HG03432 (cell line): Measurements from ENCODE around the gene ITM2A.

ENCODE experiments used
- ATAC-seq: cut with Tn5 transposase; IDR thresholded peaks from one replicate; pipeline ENCODE4 v1.9.1; 2021; ENCODE audit warnings: mild to moderate bottlenecking, moderate library complexity; ENCODE audit not compliant: unreplicated experiment

Gene ITM2A

GRCh38 chrX:79366873-79367749 is at the start of gene ITM2A:
Gene ITM2A (minus strand): TSS chrX:79367334. CDS start chrX:79367215, 119 bp downstream.
- ATAC-seq = peak; percentile 75

GRCh38 chrX:79415056-79415455 is 47.9 kb upstream of the ITM2A start:
- no peak for ATAC-seq

- ATAC-seq = no peak
Measured at GRCh38 chrX:79413963-79414362, 46.8 kb upstream of the ITM2A start.

DNA sequence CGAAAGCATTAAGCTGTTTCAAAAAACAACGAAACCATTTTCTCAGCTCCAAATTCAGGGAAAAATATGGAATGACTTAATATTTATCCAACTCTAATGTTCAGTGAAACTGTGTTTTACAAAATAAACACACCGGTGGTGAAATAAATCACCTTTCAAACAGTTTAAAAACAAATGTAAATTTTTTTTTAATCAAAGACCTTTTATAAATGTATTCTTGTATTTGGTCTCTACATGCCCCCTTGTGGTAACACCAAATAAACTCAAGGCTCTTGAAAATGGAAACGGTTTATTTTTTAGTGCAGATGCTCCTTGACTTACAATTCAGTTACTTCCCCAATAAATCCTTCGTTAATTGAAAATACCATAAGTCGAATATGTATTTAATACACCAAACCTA is 45.8 kb upstream of the ITM2A start:
- no peak for ATAC-seq

- no peak for ATAC-seq
Measured at GRCh38 chrX:79412166-79412565, 45.0 kb upstream of the ITM2A start.

- ATAC-seq = no peak
Measured at GRCh38 chrX:79409657-79410056, 42.5 kb upstream of the ITM2A start.

DNA sequence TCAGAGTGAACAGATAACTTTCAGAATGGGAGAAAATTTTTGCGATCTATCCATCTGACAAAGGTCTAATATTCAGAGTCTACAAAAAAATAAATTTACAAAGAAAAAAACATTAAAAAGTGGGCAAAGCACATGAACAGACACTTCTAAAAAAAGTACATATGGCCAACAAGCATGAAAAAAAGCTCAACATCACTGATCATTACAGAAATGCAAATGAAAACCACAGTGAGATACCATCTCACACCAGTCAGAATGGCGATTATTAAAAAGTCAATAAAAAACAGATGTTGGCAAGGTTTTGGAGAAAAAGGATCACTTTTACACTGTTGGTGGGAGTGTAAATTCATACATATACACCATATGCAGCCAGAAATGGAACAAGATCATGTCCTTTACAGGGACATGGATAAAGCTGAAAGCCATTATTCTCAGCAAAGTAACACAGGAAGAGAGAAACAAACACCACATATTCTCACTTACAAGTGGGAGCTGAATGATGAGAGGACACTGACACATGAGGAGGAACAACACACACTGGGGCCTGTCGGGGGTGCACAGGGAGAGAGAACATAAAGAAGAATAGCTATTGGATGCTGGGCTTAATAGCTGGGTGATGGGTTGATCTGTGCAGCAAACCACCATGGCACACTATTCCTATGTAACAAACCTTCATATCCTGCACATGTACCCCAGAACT is 41.6 kb upstream of the ITM2A start:
- ATAC-seq = no peak

DNA sequence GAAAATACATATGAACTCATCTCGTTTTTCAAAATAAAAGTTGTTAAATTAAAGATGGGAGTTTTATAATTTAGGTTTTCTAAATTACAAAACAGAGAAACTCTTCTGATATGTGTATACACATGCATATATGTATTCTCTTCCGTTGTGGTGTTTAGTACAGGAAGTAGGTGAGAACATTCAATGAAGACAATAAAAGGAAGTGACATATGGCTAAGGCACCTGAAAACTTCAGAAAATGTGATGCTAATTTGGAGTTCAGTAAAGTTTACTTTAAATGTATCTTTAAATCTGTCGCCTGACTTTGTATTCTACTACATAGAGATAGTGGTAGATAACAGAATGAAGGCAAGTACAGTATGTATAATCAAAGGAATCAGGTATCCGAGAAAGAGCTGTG is 33.5 kb upstream of the ITM2A start:
- no peak for ATAC-seq

DNA sequence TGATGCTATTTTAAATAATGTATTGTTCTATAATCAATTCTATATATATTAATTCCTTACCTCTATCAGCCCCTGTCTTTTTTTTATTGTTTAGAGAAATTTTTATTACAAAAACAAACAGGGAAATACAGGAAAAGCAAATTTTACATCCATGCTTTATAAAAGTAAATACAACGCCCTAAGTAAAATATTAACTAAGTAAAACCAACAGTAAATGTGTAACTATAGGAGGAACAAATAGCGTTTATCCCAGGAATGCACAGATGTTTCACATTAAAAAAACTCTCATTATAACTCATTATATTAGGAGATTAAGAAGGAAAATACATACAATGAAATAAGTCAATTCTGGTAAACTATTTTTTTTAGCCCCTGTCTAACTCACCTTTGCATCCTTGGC is 8.2 kb upstream of the ITM2A start:
- ATAC-seq = no peak

GRCh38 chrX:79371640-79372039 is 4.5 kb upstream of the ITM2A start:
- no peak for ATAC-seq

GRCh38 chrX:79371101-79371500 is 4.0 kb upstream of the ITM2A start:
- ATAC-seq = no peak

- no peak for ATAC-seq
Measured at GRCh38 chrX:79369871-79370270, 2.7 kb upstream of the ITM2A start.

DNA sequence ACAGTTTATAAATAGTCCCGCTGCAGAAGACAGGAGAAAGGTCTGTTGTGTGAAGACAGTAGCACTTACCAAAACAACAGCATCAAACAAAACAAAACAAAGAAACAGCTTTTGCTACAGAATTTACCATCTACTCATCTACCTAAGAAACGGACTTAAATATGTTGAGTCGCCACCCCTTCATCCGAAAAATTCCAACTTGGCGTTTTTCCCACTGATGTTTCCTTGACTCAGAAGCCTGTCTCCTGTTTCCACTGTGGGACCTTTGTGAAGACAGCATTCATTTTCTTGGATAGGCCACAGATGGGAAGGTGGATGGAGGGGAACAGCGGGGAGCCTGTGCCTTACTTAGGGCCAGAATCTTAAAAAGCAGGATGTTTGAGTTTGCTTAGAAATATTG is 1.3 kb upstream of the ITM2A start:
- no peak for ATAC-seq

GRCh38 chrX:79367907-79368306 is 773 bp upstream of the ITM2A start:
- ATAC-seq = no peak

- ATAC-seq = no peak
Measured at GRCh38 chrX:79366556-79366872, 620 bp downstream of the ITM2A start.

DNA sequence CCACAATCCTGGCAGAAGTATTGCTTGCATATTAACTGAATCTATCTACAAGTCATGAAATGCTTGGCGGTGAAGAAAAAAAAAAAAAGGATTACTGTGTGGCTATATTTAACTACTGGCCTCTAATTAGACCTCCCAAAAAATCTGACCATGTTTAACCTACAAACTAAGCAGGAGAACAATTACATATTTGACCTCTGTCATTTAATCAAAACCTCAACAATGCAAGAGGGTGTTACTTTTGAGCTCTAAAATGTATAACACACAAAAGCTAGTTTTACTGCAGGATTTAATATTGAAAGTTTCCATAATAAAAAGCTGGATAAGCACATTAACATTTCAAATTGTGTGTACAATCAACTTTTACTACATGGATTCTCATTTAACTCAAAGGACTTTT is 1.5 kb downstream of the ITM2A start:
- ATAC-seq = no peak

- no peak for ATAC-seq
Measured at GRCh38 chrX:79364306-79364705, 2.8 kb downstream of the ITM2A start.

DNA sequence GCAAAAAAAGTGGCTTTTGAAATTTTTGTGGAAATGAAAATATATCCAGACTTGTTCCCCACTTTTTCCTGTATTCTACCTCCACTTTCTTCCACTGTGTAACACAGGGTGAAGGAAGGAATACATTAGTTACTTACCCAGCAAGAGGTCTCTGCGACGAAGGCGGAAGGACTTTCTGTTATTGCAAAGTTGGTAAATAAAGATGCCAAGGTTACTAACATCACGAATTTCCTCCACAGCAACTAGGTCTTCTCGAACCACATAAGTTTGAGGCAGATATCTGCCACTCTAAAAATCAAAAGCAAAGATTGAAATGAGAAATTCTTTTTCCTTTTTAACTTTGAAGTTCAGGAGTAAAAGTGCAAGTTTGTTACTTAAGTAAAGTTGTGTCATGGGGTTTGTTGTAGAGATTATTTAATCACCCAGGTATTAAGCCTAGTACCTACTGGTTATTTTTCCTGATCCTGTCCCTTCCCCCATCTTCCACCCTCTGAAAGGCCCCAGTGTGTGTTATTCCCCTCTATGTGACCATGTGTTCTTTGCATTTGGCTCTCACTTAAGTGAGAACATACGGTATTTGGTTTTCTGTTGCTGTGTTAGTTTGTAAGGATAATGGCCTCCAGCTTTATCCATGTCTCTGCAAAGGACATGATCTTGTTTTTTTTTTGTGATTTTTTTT is 5.8 kb downstream of the ITM2A start:
- ATAC-seq = no peak

DNA sequence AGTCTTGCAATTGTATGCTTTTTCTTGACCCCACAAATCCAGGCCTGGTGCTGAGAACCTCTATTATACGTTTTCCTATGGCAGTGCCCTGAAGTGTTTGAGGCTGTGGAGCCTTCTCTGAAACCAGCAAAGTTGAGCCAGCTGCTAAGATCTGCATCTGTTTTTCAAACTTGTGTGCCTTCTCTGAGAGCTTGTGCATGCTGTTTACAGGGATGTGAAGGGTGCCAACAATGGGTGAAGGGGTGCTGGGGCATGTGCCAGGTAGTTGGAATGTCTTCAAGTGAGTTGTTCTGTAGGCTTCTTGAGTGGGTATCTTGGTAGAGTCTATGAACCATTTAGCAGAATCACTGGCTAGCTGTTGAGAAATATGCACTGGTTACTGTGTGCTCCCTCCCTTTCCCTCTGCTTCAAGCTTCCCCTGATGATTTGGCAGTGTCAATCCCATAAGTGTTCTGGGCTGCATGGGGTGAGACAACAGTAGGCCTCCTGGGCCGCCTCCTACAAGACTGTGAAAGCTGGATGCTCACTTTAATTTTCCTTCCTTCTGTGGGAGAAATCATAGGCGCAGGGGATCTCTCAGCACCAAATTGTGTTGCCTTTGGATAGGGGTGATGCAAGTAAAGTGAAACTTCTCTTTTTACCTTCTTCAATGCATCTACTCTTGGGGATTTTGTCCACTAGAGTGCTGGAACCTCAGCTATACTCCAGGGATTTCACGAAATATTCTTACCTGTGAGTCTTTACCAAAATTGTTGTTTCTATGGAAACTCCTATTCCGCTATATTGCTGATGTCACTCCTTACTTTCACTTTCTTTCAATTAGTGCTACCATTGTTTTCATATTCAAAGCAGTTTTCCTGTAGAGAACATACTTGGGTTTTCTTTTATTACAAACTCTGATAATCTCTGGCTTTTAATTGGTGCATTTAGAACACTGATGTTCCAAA is 30.0 kb downstream of the ITM2A start:
- ATAC-seq = no peak

GRCh38 chrX:79330022-79330421 is 37.1 kb downstream of the ITM2A start:
- ATAC-seq = no peak
